ENCODE measurements around the gene OR51L1.

Gene OR51L1

DNA sequence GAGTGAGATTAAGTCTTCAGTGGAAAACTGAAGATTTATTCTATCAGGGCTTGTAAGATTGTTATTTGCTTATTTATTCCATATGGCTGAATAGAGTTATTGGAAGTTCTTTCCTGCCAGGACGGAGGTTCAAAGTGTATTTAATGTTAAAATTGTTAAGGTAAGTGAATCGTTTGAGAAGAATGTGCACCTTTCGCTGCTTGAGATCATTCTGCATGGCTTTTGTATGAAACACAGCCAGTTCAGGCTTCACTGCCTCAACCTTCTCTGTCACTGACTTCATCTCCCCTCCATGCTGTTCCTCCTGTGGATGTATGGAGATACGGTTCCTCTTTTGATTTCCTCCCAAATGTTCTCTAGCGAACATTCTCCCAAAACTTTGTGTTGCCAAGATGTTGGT, 19.2 kb upstream of the OR51L1 start:
- TF ChIP-seq, protein P1, sequence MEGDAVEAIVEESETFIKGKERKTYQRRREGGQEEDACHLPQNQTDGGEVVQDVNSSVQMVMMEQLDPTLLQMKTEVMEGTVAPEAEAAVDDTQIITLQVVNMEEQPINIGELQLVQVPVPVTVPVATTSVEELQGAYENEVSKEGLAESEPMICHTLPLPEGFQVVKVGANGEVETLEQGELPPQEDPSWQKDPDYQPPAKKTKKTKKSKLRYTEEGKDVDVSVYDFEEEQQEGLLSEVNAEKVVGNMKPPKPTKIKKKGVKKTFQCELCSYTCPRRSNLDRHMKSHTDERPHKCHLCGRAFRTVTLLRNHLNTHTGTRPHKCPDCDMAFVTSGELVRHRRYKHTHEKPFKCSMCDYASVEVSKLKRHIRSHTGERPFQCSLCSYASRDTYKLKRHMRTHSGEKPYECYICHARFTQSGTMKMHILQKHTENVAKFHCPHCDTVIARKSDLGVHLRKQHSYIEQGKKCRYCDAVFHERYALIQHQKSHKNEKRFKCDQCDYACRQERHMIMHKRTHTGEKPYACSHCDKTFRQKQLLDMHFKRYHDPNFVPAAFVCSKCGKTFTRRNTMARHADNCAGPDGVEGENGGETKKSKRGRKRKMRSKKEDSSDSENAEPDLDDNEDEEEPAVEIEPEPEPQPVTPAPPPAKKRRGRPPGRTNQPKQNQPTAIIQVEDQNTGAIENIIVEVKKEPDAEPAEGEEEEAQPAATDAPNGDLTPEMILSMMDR (IDR thresholded peaks at IDR 0.05; ENCODE audit: low read depth, low read length), result no peak
- Histone ChIP-seq H3K27me3 (ENCODE audit: insufficient read depth, low read depth, severe bottlenecking) (peaks cover 26% of the 10 kb centered on the region), H3K27ac (no peak overlapping the region), H3K4me3 (ENCODE audit: low read depth, low read length) (no peak overlapping the region), H3K36me3 (no peaks in the 10 kb centered on the region), H3K9me3 (ENCODE audit: severe bottlenecking) (no peaks in the 10 kb centered on the region)
- DNase-seq, result no peak

DNA sequence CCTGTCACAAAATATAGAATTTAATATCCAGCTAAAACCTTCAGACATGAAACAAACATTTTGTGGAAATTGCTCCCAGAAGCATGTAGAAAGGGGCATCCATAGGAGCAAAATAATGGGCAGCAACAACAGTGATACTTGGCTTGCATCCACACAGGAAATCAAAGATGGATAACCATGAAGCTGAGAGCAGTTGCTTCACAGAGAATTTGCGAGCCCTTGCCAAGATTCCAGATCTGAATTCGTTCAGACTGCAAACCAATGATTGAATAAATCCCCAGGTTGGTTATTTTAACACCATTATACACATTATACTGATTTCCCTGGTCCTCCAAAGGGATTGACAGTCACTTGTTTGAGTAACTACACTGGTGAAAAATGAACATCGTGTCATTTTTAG, 15.6 kb upstream of the OR51L1 start:
- Histone ChIP-seq H3K27me3 (ENCODE audit: insufficient read depth, low read depth, severe bottlenecking) (peaks cover 33% of the 10 kb centered on the region), H3K9me3 (ENCODE audit: severe bottlenecking) (no peaks in the 10 kb centered on the region), H3K27ac (no peak overlapping the region), H3K36me3 (no peaks in the 10 kb centered on the region), H3K4me3 (ENCODE audit: low read depth, low read length) (no peak overlapping the region)
- TF ChIP-seq, protein P1 (IDR thresholded peaks at IDR 0.05; ENCODE audit: low read depth, low read length), result no peak
- DNase-seq, result no peak

DNA sequence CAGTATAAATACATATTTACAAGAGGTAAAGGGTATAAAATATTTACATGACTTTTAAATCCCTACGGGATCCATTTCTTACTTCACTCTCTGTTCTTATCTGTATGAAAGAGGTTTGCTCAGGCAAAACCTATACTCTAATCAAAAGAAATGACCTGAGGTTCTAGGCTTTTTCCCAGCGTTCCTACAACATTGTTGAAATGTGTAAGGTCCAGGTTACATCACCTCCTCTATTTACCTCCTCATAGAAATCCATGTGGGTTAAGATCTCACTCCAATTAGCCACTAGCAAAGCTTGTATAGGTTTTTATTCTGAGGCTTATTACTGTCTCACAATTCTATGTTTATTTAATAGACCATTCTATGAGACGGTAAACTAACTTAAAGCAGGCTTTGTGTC, 12.0 kb upstream of the OR51L1 start:
- no peaks in the 10 kb centered on the region for H3K36me3 ChIP-seq
- no peak overlapping the region for H3K27ac ChIP-seq
- TF ChIP-seq, protein P1 (IDR thresholded peaks at IDR 0.05; ENCODE audit: low read depth, low read length), result no peak
- peaks cover 41% of the 10 kb centered on the region for H3K27me3 ChIP-seq (ENCODE audit: insufficient read depth, low read depth, severe bottlenecking)
- H3K9me3 ChIP-seq (ENCODE audit: severe bottlenecking), result no peaks in the 10 kb centered on the region
- H3K4me3 ChIP-seq (ENCODE audit: low read depth, low read length), result no peak overlapping the region
- DNase-seq, result no peak

DNA sequence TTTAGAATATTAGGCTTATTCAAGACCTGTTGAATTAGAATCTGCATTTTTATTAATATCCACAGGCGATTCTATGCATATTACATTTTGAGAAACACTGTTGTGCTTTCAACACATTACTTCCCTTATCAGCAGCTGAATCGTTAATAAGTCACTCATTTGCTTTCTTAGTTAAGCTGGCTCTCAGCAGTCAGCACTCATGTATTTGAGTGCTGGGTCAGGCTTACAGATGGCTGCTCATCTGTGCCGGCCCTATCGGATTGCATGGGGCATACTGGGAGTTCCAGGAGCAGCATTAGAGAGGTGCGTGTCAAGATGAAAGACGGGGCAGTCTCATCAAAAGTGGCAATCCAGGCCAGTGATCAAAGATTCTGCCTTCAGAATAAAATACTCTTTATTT, 10.8 kb upstream of the OR51L1 start:
- H3K36me3 ChIP-seq, result no peaks in the 10 kb centered on the region
- H3K27ac ChIP-seq, result no peak overlapping the region
- no peaks in the 10 kb centered on the region for H3K9me3 ChIP-seq (ENCODE audit: severe bottlenecking)
- DNase-seq, result no peak
- H3K4me3 ChIP-seq (ENCODE audit: low read depth, low read length), result no peak overlapping the region
- TF ChIP-seq, protein P1 (IDR thresholded peaks at IDR 0.05; ENCODE audit: low read depth, low read length), result no peak
- H3K27me3 ChIP-seq (ENCODE audit: insufficient read depth, low read depth, severe bottlenecking), result peaks cover 47% of the 10 kb centered on the region

DNA sequence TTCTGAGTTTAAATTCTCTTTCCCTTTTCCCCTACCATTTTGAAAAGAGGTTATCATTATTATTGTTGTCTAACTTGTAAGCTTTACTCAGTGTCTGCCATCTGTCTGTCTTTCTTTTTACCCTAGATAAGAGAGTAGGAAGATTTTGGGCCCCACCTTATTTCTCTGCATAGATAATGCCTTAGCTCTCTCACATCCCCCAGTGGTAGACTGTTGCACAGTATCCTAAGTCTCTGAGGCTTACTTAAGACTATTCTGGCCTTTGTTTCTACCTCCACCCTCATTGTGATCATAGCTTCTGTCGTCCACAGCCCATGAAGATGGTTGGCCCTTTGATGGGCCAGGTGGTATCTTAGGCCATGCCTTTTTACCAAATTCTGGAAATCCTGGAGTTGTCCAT, 3.6 kb upstream of the OR51L1 start:
- Histone ChIP-seq H3K9me3 (ENCODE audit: severe bottlenecking) (no peaks in the 10 kb centered on the region), H3K36me3 (no peaks in the 10 kb centered on the region), H3K27me3 (ENCODE audit: insufficient read depth, low read depth, severe bottlenecking) (peaks cover 47% of the 10 kb centered on the region), H3K4me3 (ENCODE audit: low read depth, low read length) (no peak overlapping the region), H3K27ac (no peak overlapping the region)
- TF ChIP-seq, protein P1 (IDR thresholded peaks at IDR 0.05; ENCODE audit: low read depth, low read length), result no peak
- DNase-seq, result no peak

Measured in WERI-Rb-1 (cell line).